Skeletal muscle satellite cell (primary cell): ENCODE data around the gene GLRB.

Source experiments
- H3K27me3 ChIP-seq: 2 replicates; pipeline ENCODE4 v1.7.0; 2013; ENCODE audit warnings: low read length; ENCODE audit not compliant: control insufficient read depth, insufficient read depth
- H3K36me3 ChIP-seq: 2 replicates; pipeline ENCODE4 v1.7.0; 2013; ENCODE audit warnings: mild to moderate bottlenecking, control low read depth, low read length; ENCODE audit not compliant: insufficient read depth
- H3K4me1 ChIP-seq: 2 replicates; pipeline ENCODE4 v1.7.0; 2013; ENCODE audit warnings: low read length; ENCODE audit not compliant: control insufficient read depth, insufficient read depth
- H3K4me2 ChIP-seq: 2 replicates; pipeline ENCODE4 v1.7.0; 2013; ENCODE audit warnings: mild to moderate bottlenecking, low read length
- H3K4me3 ChIP-seq: 2 replicates; pipeline ENCODE4 v1.7.0; 2013; ENCODE audit warnings: low read length
- H3K9ac ChIP-seq: 2 replicates; pipeline ENCODE4 v1.7.0; 2013; ENCODE audit warnings: mild to moderate bottlenecking, low read depth, low read length, moderate library complexity
- H3K9me3 ChIP-seq: replicated peaks from 2 replicates; pipeline ENCODE4 v1.7.0; 2013; ENCODE audit warnings: mild to moderate bottlenecking, control low read depth, low read length

Gene GLRB

DNA sequence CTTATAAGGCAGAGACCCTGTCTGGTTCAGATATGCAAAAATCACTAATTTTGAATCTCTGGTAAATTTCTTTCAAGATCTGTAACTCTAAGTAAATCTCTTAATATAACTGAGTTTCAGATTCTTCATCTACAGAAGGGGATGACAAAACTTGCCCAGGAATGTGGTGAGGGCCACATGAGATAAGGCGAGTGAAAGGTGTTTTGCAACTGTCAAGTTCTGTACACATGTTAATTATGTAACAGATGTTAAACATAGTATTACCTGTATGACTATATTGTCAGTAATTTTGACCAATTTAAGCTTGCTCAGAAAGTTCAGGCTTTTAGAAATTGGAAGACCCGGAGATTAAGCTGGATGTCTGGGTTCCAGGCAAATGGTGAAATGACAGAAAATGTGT, 549 bp upstream of the GLRB start:
- Histone ChIP-seq H3K9ac (peak overlapping the region; percentile 79), H3K9me3 (no peaks in the 10 kb centered on the region), H3K4me1 (peaks cover 4% of the 10 kb centered on the region), H3K4me2 (peak overlapping the region; percentile 98), H3K27me3 (no peaks in the 10 kb centered on the region), H3K4me3 (peak overlapping the region; percentile 91), H3K36me3 (no peaks in the 10 kb centered on the region)

DNA sequence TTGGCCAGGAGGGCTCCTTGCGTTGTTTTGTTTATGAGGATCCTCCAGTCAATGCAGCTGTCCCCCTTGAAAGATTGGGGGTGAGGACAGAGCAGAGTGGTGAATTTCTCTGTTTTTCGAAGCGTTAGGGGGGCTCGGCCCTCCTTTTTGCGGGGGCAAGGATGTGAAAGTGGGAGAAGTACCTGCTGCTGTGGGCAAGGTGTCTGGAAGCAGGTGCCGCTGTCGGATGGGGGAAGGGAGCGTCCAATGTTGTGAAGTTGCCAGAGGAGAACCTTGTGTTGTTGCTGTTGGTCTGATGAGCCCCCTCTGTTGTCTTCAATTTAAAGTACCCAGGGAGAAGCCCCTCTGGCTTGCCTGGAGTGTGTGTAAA, 613 bp downstream of the GLRB start:
- H3K9ac ChIP-seq, result peak overlapping the region; percentile 79
- H3K36me3 ChIP-seq, result no peaks in the 10 kb centered on the region
- peak overlapping the region; percentile 91 for H3K4me3 ChIP-seq
- H3K9me3 ChIP-seq, result no peaks in the 10 kb centered on the region
- H3K4me2 ChIP-seq, result peak overlapping the region; percentile 98
- no peaks in the 10 kb centered on the region for H3K27me3 ChIP-seq
- H3K4me1 ChIP-seq, result peaks cover 3% of the 10 kb centered on the region

GRCh38 chr4:157079441-157079840, 3.5 kb downstream of the GLRB start:
- H3K9ac ChIP-seq, result no peak overlapping the region
- no peaks in the 10 kb centered on the region for H3K9me3 ChIP-seq
- no peak overlapping the region for H3K4me2 ChIP-seq
- H3K27me3 ChIP-seq, result no peaks in the 10 kb centered on the region
- no peaks in the 10 kb centered on the region for H3K4me1 ChIP-seq
- no peaks in the 10 kb centered on the region for H3K36me3 ChIP-seq
- H3K4me3 ChIP-seq, result no peak overlapping the region

- Histone ChIP-seq H3K9me3 (no peaks in the 10 kb centered on the region), H3K9ac (no peak overlapping the region), H3K36me3 (no peaks in the 10 kb centered on the region), H3K27me3 (no peaks in the 10 kb centered on the region), H3K4me2 (no peak overlapping the region), H3K4me1 (no peaks in the 10 kb centered on the region), H3K4me3 (no peak overlapping the region)
Observed at GRCh38 chr4:157080605-157081004, 4.7 kb downstream of the GLRB start.

DNA sequence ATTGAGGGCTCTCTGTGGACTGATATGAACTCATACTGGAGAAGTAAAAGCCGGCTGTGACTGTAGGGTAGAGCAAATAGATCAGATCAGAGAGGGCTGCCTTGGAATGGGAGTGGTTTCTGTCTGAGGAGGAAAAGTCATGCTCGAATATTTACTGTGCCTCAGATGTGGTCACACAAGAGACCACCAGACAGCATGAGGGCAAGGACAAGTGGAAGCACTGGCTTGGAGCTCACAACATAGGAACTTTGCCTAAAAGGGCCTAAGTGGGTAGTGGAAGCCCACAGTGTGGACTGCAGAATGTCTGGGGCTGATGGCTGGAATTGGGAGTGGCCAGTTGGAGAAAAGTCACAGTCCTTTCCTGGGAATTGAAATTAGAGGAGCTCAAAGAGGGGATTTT, 19.8 kb downstream of the GLRB start:
- Histone ChIP-seq H3K36me3 (no peaks in the 10 kb centered on the region), H3K4me1 (no peaks in the 10 kb centered on the region), H3K4me2 (no peak overlapping the region), H3K4me3 (no peak overlapping the region), H3K9ac (no peak overlapping the region), H3K9me3 (no peaks in the 10 kb centered on the region), H3K27me3 (no peaks in the 10 kb centered on the region)

DNA sequence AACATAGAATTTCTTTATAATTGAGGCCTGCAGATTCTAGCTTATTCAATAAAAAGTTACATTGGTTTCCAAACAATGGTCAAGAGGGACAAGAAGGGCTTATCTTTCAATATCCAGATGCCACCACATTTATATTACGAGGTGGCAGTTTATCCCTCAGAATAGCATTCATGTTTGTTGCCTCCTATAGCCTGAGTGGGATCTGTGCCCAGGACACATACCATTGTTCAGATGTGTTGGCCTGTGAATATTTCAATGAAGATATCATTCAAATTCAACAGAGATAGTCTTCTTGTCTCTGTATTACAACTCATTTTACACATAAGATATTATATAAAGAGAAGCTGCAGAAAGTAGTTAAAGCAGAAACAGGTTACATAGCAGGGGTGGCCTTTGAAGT, 20.5 kb downstream of the GLRB start:
- Histone ChIP-seq H3K27me3 (no peaks in the 10 kb centered on the region), H3K9me3 (no peaks in the 10 kb centered on the region), H3K4me2 (no peak overlapping the region), H3K36me3 (no peaks in the 10 kb centered on the region), H3K4me1 (no peaks in the 10 kb centered on the region), H3K9ac (no peak overlapping the region), H3K4me3 (no peak overlapping the region)

- Histone ChIP-seq H3K36me3 (no peaks in the 10 kb centered on the region), H3K4me3 (no peak overlapping the region), H3K4me1 (no peaks in the 10 kb centered on the region), H3K9ac (no peak overlapping the region), H3K4me2 (no peak overlapping the region), H3K9me3 (no peaks in the 10 kb centered on the region), H3K27me3 (no peaks in the 10 kb centered on the region)
Observed at GRCh38 chr4:157099506-157099905, 23.6 kb downstream of the GLRB start.

DNA sequence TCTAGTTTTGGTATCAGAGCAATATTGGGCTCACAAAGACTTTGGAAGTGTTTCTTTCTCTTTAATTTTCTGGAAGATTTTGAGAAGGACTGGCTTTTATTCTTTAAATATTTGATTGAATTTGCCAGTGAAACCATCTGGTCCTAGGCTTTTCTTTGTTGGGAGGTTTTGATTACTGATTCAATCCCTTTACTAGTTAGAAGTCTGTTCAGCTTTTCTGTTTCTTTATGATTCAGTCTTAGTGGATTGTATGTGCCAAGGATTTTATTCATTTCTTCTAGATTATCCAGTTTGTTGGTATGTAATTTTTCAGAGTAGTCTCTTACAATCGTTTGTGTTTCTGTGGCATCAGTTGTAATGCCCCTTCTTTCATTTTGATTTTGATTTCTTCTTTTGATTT, 28.6 kb downstream of the GLRB start:
- no peaks in the 10 kb centered on the region for H3K36me3 ChIP-seq

DNA sequence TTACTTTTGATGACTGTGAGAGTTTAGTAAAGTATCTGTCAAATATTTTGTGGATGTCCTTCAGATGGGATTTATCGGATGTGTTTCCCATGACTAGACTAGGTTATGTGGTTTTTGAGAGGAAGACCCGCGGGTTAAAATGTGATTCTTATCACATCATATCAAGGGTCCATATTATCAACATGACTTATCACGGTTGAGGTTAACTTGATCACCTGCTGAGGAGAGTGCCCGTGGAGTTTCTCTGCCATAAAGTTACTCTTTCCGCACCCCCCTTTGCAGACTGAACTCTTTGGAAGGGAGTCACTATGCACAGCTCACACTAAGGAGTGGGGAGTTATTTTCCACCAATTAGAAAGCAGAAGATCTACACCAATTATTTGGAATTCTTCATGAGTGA, 38.7 kb downstream of the GLRB start:
- no peaks in the 10 kb centered on the region for H3K9me3 ChIP-seq
- no peaks in the 10 kb centered on the region for H3K27me3 ChIP-seq
- no peaks in the 10 kb centered on the region for H3K36me3 ChIP-seq
- H3K4me1 ChIP-seq, result peaks cover 25% of the 10 kb centered on the region
- no peak overlapping the region for H3K4me3 ChIP-seq
- H3K4me2 ChIP-seq, result no peak overlapping the region
- H3K9ac ChIP-seq, result no peak overlapping the region

More for the DNA sequence above, 28.6 kb downstream of the GLRB start:
- Histone ChIP-seq H3K4me3 (no peak overlapping the region), H3K27me3 (no peaks in the 10 kb centered on the region), H3K4me1 (no peaks in the 10 kb centered on the region), H3K9ac (no peak overlapping the region), H3K4me2 (no peak overlapping the region), H3K9me3 (no peaks in the 10 kb centered on the region)

DNA sequence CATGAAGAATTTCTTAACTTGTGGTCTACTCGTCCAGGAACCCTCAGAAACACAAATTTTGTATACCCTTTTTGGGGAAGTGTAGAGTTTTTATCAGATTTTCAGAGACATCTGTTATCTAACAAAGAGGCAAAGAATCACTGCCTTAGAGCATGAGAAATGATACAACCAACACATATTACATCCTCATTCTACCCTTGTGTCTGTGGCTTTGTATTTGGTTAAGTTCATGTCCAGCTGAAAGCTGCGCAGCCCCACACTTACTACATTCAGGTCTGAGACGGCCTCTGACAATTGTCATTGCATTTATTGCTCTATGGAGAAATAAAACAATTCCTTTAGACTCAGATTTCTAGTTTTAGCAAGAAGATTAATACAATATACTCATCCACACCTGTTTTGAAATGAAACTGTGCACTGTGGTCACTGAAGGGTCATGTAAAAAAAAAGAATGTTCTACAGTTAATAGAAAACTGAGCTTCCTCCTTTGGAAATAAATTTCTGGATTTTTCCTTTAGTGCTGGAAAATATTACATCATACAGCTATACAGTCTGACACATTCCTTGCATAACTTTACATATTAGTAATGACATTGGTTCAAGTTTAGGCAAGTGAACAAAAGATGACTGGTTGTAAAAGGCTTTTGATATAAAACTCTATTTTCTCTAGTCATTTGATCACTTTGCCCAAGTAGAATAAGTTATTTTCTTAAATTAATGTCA, 39.8 kb downstream of the GLRB start:
- H3K4me2 ChIP-seq, result peak overlapping the region; percentile 29
- H3K4me3 ChIP-seq, result no peak overlapping the region
- no peaks in the 10 kb centered on the region for H3K27me3 ChIP-seq

DNA sequence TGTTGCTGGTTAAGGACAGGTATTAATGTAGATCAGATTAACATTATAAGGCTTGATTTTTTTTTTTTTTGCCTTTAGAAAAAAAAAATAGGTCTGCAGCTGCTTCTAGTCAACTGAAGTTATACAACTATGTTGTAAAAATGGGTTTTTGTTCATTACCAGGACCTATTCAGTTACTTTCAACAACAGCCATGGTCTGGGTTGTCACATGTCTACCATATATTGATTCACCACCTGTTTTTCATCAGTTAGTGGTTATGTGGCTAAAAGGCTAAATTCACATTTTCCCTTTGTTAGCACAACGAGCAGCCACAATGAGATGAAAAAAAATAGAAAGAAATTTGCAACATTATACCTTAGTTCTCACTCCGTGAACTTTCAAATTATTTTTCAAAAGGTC, 45.5 kb downstream of the GLRB start:
- H3K4me2 ChIP-seq, result no peak overlapping the region
- no peaks in the 10 kb centered on the region for H3K36me3 ChIP-seq
- no peaks in the 10 kb centered on the region for H3K9me3 ChIP-seq
- peaks cover 15% of the 10 kb centered on the region for H3K4me1 ChIP-seq
- H3K9ac ChIP-seq, result no peak overlapping the region
- H3K27me3 ChIP-seq, result no peaks in the 10 kb centered on the region
- no peak overlapping the region for H3K4me3 ChIP-seq

More for the DNA sequence above, 39.8 kb downstream of the GLRB start:
- no peaks in the 10 kb centered on the region for H3K9me3 ChIP-seq
- H3K4me1 ChIP-seq, result peaks cover 25% of the 10 kb centered on the region
- no peaks in the 10 kb centered on the region for H3K36me3 ChIP-seq
- peak overlapping the region; percentile 49 for H3K9ac ChIP-seq

DNA sequence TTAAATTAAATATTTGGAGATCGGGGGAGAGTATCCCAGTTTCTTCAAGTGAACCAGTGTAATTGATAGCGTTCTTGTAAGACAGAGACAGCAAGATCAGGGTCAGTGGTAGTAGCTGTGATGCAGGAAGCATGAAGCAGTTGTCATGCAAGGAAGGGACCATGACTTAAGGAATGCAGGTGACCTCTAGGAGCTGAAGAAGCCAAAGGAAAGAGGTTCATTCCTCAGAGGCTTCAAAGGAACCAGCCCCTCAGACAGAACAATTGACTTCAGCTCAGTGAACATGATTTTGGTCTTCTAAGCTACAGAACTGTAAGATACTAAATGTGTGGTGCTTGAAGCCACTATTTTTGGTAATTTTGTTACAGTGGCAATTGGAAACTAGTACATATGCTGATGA, 51.6 kb downstream of the GLRB start:
- H3K4me1 ChIP-seq, result peaks cover 7% of the 10 kb centered on the region
- H3K9ac ChIP-seq, result no peak overlapping the region
- no peaks in the 10 kb centered on the region for H3K36me3 ChIP-seq

More for the DNA sequence above, 51.6 kb downstream of the GLRB start:
- Histone ChIP-seq H3K4me2 (no peak overlapping the region), H3K9me3 (no peaks in the 10 kb centered on the region), H3K4me3 (no peak overlapping the region), H3K27me3 (no peaks in the 10 kb centered on the region)
